ENCODE results near the gene SYPL1. TPM values are rescaled to one million over a fixed set of nuclear protein-coding genes. Genes with fewer than 3 reads are reported as not detected.

SYPL1 gene
- total and polyA plus RNA-seq, 9 of the 15 experiments (the other 6 are each of a cell fraction or from before 2014, with no cell fraction given): 23.8 to 214 (median 70.2) TPM

GRCh38 chr7:106153891-106154449 is 41.9 kb upstream of the SYPL1 start (continued):
- no peak for TF ChIP-seq ZNF398 (CRISPR knock-in tag; IDR thresholded peaks at IDR 0.05)
- TF ChIP-seq BCLAF1 (IDR thresholded peaks at IDR 0.05; ENCODE audit: borderline replicate concordance in 1 of 2, control insufficient read depth in 1 of 2, low read depth in 2 of 2, low read length in 1 of 2): no peak
- TF ChIP-seq ZNF165 (CRISPR knock-in tag; IDR thresholded peaks at IDR 0.05; ENCODE audit: borderline replicate concordance): 0 out of 2 replicates have a peak, but pooled peaks have one; percentile 15
- TF ChIP-seq TSHZ1 (CRISPR knock-in tag; IDR thresholded peaks at IDR 0.05): no peak
- TF ChIP-seq TEAD1 (CRISPR knock-in tag; IDR thresholded peaks at IDR 0.05): peak; percentile 59 to 97; a peak in 3 of 4 replicates
- no peak for TF ChIP-seq NR4A1 (CRISPR knock-in tag; IDR thresholded peaks at IDR 0.05)
- no peak for TF ChIP-seq NR4A1 (tag; IDR thresholded peaks at IDR 0.05)
- TF ChIP-seq ZNF263 (CRISPR knock-in tag; IDR thresholded peaks at IDR 0.05; ENCODE audit: borderline replicate concordance): peak; percentile 52; the same call in 1 of the 2 replicates
- TF ChIP-seq CBX5 (IDR thresholded peaks at IDR 0.05; ENCODE audit: borderline replicate concordance, low read depth): no peak
- TF ChIP-seq MEF2A (IDR thresholded peaks at IDR 0.05; ENCODE audit: control insufficient read depth, low read depth, low read length): no peak
- peak; percentile 23; the same call in 1 of the 2 replicates for TF ChIP-seq CREM (IDR thresholded peaks at IDR 0.05; ENCODE audit: low read depth)
- TF ChIP-seq TAL1 (IDR thresholded peaks at IDR 0.05): no peak
- no peak for TF ChIP-seq POLR3A (IDR thresholded peaks at IDR 0.05; ENCODE audit: borderline replicate concordance, extremely low read depth, insufficient read depth, insufficient read length)
- TF ChIP-seq KDM1A (IDR thresholded peaks at IDR 0.05): no peak
- no peak for TF ChIP-seq MYBL2 (IDR thresholded peaks at IDR 0.05; ENCODE audit: low read depth)
- no peak for TF ChIP-seq MYBL2 (CRISPR knock-in tag; IDR thresholded peaks at IDR 0.05; ENCODE audit: borderline replicate concordance)
- peak; percentile 32; the same call in 1 of the 2 replicates for TF ChIP-seq JUND (IDR thresholded peaks at IDR 0.05; ENCODE audit: borderline replicate concordance, low read depth, low read length)
- TF ChIP-seq JUND (tag; IDR thresholded peaks at IDR 0.05; ENCODE audit: borderline replicate concordance, low read depth, low read length): no peak; the same call in 2 of the 3 replicates

Measured in K562 (cell line).